B cell (primary cell): Measurements from ENCODE around the gene MOK. TPM values are rescaled to one million over a fixed set of nuclear protein-coding genes. Genes with fewer than 3 reads are reported as not detected.

Experiments
- ATAC-seq: fragments of 200-7000 bp; cut with Tn5 transposase; one replicate; pipeline ENCODE4 v1.10.0; 2021; ENCODE audit warnings: low read depth, mild to moderate bottlenecking, moderate number of reproducible peaks, moderate library complexity
- CTCF ChIA-PET: fragments of 350-600 bp; sonication (Branson Sonifier 250); formaldehyde crosslinking; loops from one replicate; lab custom pipeline; 2021; ENCODE audit warnings: antibody characterized with exemption, inconsistent platforms; lab: Charles Lee
- POLR2A ChIA-PET: fragments of 350-600 bp; sonication (Branson Sonifier 250); formaldehyde crosslinking; loops from one replicate; lab custom pipeline; 2021; ENCODE audit warnings: antibody characterized with exemption; lab: Charles Lee
- DNase-seq: peaks from one replicate; pipeline ENCODE4 v3.0.0; 2013
- H2AFZ ChIP-seq: 2 replicates; pipeline ENCODE4 v1.6.1; 2012; ENCODE audit warnings: mild to moderate bottlenecking, low read depth, low read length; ENCODE audit not compliant: insufficient read depth, poor library complexity, severe bottlenecking
- H3K27ac ChIP-seq, 2 donors: 1 replicate in 1 of 2; 2 replicates in 1 of 2; pipeline ENCODE4 v1.5.1; 2012 to 2013; ENCODE audit warnings: low read length in 2 of 2, mild to moderate bottlenecking in 2 of 2, moderate library complexity in 1 of 2
- H3K27me3 ChIP-seq, 4 experiments: fragments of 200-600 bp in 1 of 4; sonication (generic) in 1 of 4; replicated peaks in 1 of 4; 1 replicate in 2 of 4; 2 replicates in 2 of 4; pipeline versions ENCODE4 v1.6.1 to v1.7.0; 2013 to 2016; ENCODE audit warnings: low read length in 3 of 4, mild to moderate bottlenecking in 2 of 4, mixed read lengths in 1 of 4, moderate library complexity in 1 of 4; ENCODE audit not compliant: insufficient read depth in 4 of 4, control insufficient read depth in 3 of 4; ENCODE audit errors: control extremely low read depth in 1 of 4
- H3K36me3 ChIP-seq, 2 experiments: replicated peaks in 1 of 2; 1 replicate in 1 of 2; 2 replicates in 1 of 2; pipeline versions ENCODE4 v1.6.1 to v1.7.1; 2013; ENCODE audit warnings: low read length in 1 of 2; ENCODE audit not compliant: insufficient read depth in 2 of 2, control insufficient read depth in 1 of 2; ENCODE audit errors: control extremely low read depth in 1 of 2, extremely low read depth in 1 of 2
- H3K4me1 ChIP-seq, 2 donors: fragments of 200-600 bp in 1 of 2; sonication (generic) in 1 of 2; 1 replicate in 1 of 2; 2 replicates in 1 of 2; pipeline versions ENCODE4 v1.5.1 to v1.6.1; 2013 to 2017; ENCODE audit warnings: low read length in 2 of 2; ENCODE audit not compliant: control insufficient read depth in 2 of 2, insufficient read depth in 2 of 2
- H3K4me2 ChIP-seq: replicated peaks from 2 replicates; pipeline ENCODE3; 2012; ENCODE audit warnings: mild to moderate bottlenecking, low read depth, low read length; ENCODE audit not compliant: poor library complexity, severe bottlenecking
- H3K4me3 ChIP-seq, 5 experiments: fragments of 200-600 bp in 1 of 5; sonication (generic) in 1 of 5; 1 replicate in 3 of 5; 2 replicates in 2 of 5; pipeline versions ENCODE4 v1.5.1 to v1.7.0; 2011 to 2016; ENCODE audit warnings: low read length in 4 of 5, mild to moderate bottlenecking in 4 of 5, low read depth in 2 of 5, control low read depth in 1 of 5, moderate library complexity in 1 of 5; ENCODE audit not compliant: insufficient read depth in 1 of 5; ENCODE audit errors: control extremely low read depth in 1 of 5, extremely low read depth in 1 of 5
- H3K79me2 ChIP-seq: fragments of 200-600 bp; sonication (generic); one replicate; pipeline ENCODE4 v1.6.0; 2016; ENCODE audit warnings: low read length; ENCODE audit not compliant: control insufficient read depth, insufficient read depth
- H3K9ac ChIP-seq: fragments of 200-600 bp; sonication (generic); 2 replicates; pipeline ENCODE4 v1.6.1; 2017; ENCODE audit warnings: mild to moderate bottlenecking, low read length, moderate library complexity
- H3K9me3 ChIP-seq, 3 donors: one replicate each; pipeline versions ENCODE4 v1.6.1 to v1.7.1; 2013; ENCODE audit warnings: low read length in 2 of 3; ENCODE audit not compliant: control insufficient read depth in 2 of 3, insufficient read depth in 1 of 3; ENCODE audit errors: control extremely low read depth in 1 of 3
- H4K20me1 ChIP-seq: 2 replicates; pipeline ENCODE4 v1.6.0; 2012; ENCODE audit warnings: mild to moderate bottlenecking, low read length; ENCODE audit not compliant: insufficient read depth, control insufficient read depth, poor library complexity, severe bottlenecking
- H3K27ac Mint-ChIP-seq: one replicate; pipeline ENCODE4 v1.8.0; 2021; ENCODE audit warnings: mixed read lengths
- H3K27me3 Mint-ChIP-seq: one replicate; pipeline ENCODE4 v1.8.0; 2021; ENCODE audit warnings: mixed read lengths
- H3K4me1 Mint-ChIP-seq: one replicate; pipeline ENCODE4 v1.8.0; 2021; ENCODE audit warnings: mixed read lengths
- H3K4me3 Mint-ChIP-seq: one replicate; pipeline ENCODE4 v1.8.0; 2021; ENCODE audit warnings: mixed read lengths
- H3K9me3 Mint-ChIP-seq: one replicate; pipeline ENCODE4 v1.8.0; 2022; ENCODE audit warnings: mixed read lengths; ENCODE audit not compliant: insufficient read depth
- CTCF ChIP-seq: fragments of 200-600 bp; IDR thresholded peaks from one replicate; pipeline ENCODE4 v1.8.0; 2022; ENCODE audit warnings: antibody characterized with exemption, mild to moderate bottlenecking
- EZH2 ChIP-seq: IDR thresholded peaks from 2 replicates; pipeline ENCODE4 v1.6.1; 2012; ENCODE audit warnings: borderline replicate concordance, low read depth, mild to moderate bottlenecking, moderate library complexity, low read length; ENCODE audit not compliant: insufficient read depth, poor library complexity, severe bottlenecking
- WGBS: methylation state at CpG from one replicate; pipeline ENCODE4 v1.1.5; 2013; ENCODE audit warnings: missing lambda C conversion rate; ENCODE audit not compliant: insufficient coverage; 5-methylcytosine and 5-hydroxymethylcytosine counted together
- intact Hi-C: fragments of 100-400 bp; cut with micrococcal nuclease; formaldehyde crosslinking; loops from one replicate; pipeline ENCODE4 v1.10.0; 2022
- polyA plus RNA-seq: library from polyadenylated mRNA; depleted of rRNA; stranded (reverse); fragments of >200 nt; gene quantifications from 2 replicates; pipeline ENCODE4 v1.2.3, GENCODE V29; 2012
- total RNA-seq, 2 donors: library from RNA; stranded (reverse); fragments of 120-200 nt in 1 of 2; gene quantifications; 1 replicate in 1 of 2; 2 replicates in 1 of 2; pipeline versions ENCODE4 v1.2.3 to v1.2.4, GENCODE V29; 2013 to 2022

The MOK gene
- total and polyA plus RNA-seq, 2 donors (not counting 1 experiment from before 2014, with no cell fraction given), result 1.2 to 3.0 TPM

GRCh38 chr14:102283631-102284129 lies 21.3 kb downstream of the MOK start:
- peaks cover 1% of the 10 kb centered on the region for H3K9me3 Mint-ChIP-seq
- no peaks in the 10 kb centered on the region for H3K36me3 ChIP-seq
- H3K27me3 ChIP-seq, result no peaks in the 10 kb centered on the region
- ChIA-PET POLR2A (no interaction called here), CTCF (no interaction called here)
- H3K9me3 ChIP-seq, result no peaks in the 10 kb centered on the region
- intact Hi-C loops, result no loop called here
- H3K9ac ChIP-seq, result no peak overlapping the region
- no peak overlapping the region for H3K4me3 ChIP-seq
- 33% methylated on average over 1 of the region's 2 CpGs for WGBS
- H2AFZ ChIP-seq, result no peak overlapping the region
- no peak overlapping the region for H3K4me2 ChIP-seq
- H4K20me1 ChIP-seq, result no peaks in the 10 kb centered on the region
- no peak for ATAC-seq
- no peaks in the 10 kb centered on the region for H3K79me2 ChIP-seq
- H3K4me1 Mint-ChIP-seq, result no peaks in the 10 kb centered on the region
- no peaks in the 10 kb centered on the region for H3K4me1 ChIP-seq
- no peak for DNase-seq
- TF ChIP-seq CTCF, result no peak
- TF ChIP-seq EZH2, result no peak
- H3K27ac ChIP-seq, result no peak overlapping the region
- no peak overlapping the region for H3K27ac Mint-ChIP-seq
- H3K4me3 Mint-ChIP-seq, result no peak overlapping the region
- H3K27me3 Mint-ChIP-seq, result no peaks in the 10 kb centered on the region

GRCh38 chr14:102282751-102283465 lies 22.1 kb downstream of the MOK start:
- TF ChIP-seq CTCF (no peak), EZH2 (no peak)
- Mint-ChIP-seq H3K4me3 (no peak overlapping the region), H3K27me3 (no peaks in the 10 kb centered on the region), H3K27ac (no peak overlapping the region), H3K4me1 (no peaks in the 10 kb centered on the region), H3K9me3 (no peaks in the 10 kb centered on the region)
- CTCF ChIA-PET, result interaction anchor here (0.6 kb wide), 1 partner anchor 1077 kb away, joined by 4 read pairs; no protein-coding TSS in a partner anchor
- Histone ChIP-seq H3K4me1 (no peaks in the 10 kb centered on the region), H3K4me2 (no peak overlapping the region), H4K20me1 (no peaks in the 10 kb centered on the region), H3K9me3 (no peaks in the 10 kb centered on the region), H3K27ac (no peak overlapping the region), H3K36me3 (no peaks in the 10 kb centered on the region), H3K79me2 (no peaks in the 10 kb centered on the region), H3K27me3 (no peaks in the 10 kb centered on the region), H3K9ac (no peak overlapping the region), H2AFZ (no peak overlapping the region), H3K4me3 (no peak overlapping the region)
- intact Hi-C loops, result no loop called here
- 94% methylated on average over 6 of the region's 9 CpGs for WGBS
- DNase-seq (no peak), ATAC-seq (no peak)
- POLR2A ChIA-PET, result no interaction called here
